H1 (cell line): ENCODE data around the gene PROM2. TPM values are rescaled to one million over a fixed set of nuclear protein-coding genes. Genes with fewer than 3 reads are reported as not detected.

Experiments used
- CTCF ChIA-PET: fragments of 300-600 bp; sonication (Branson Sonifier 250); formaldehyde crosslinking; loops from one replicate; lab custom pipeline; 2021; ENCODE audit not compliant: partially characterized antibody; lab: Charles Lee
- POLR2A ChIA-PET: fragments of 300-600 bp; sonication (Branson Sonifier 250); formaldehyde crosslinking; loops from one replicate; lab custom pipeline; 2021; ENCODE audit warnings: inconsistent platforms; ENCODE audit not compliant: partially characterized antibody; lab: Charles Lee
- DNase-seq, 2 experiments: peaks; one replicate each; pipeline versions ENCODE4 v3.0.0 to v3.0.0-alpha.2; 2010 to 2022; ENCODE audit warnings: low spot score in 2 of 2, low read depth in 1 of 2, mixed read lengths in 1 of 2
- FAIRE-seq: peaks from 2 replicates; lab custom pipeline; 2011; peaks lifted over from hg19 to GRCh38; lab: Jason Lieb, UNC
- H2AFZ ChIP-seq: 2 replicates; pipeline ENCODE4 v1.8.1; 2012; ENCODE audit warnings: low read length, inconsistent platforms
- H2AK5ac ChIP-seq: 2 replicates; pipeline ENCODE4 v1.6.1; 2013; ENCODE audit warnings: low read depth, low read length
- H2BK120ac ChIP-seq: replicated peaks from 2 replicates; pipeline ENCODE3; 2013; ENCODE audit warnings: low read depth, low read length, inconsistent platforms
- H2BK12ac ChIP-seq: 2 replicates; pipeline ENCODE4 v1.6.1; 2013; ENCODE audit warnings: low read depth, low read length
- H2BK15ac ChIP-seq: 2 replicates; pipeline ENCODE4 v1.6.1; 2013; ENCODE audit warnings: low read length
- H2BK20ac ChIP-seq: 2 replicates; pipeline ENCODE4 v1.6.1; 2013; ENCODE audit warnings: low read length
- H2BK5ac ChIP-seq: 2 replicates; pipeline ENCODE4 v1.6.1; 2013; ENCODE audit warnings: low read depth, low read length
- H3K14ac ChIP-seq: 2 replicates; pipeline ENCODE4 v1.6.1; 2013; ENCODE audit warnings: inconsistent platforms; ENCODE audit not compliant: insufficient read length
- H3K18ac ChIP-seq: 2 replicates; pipeline ENCODE4 v1.6.1; 2013; ENCODE audit warnings: low read length; ENCODE audit errors: extremely low read depth
- H3K23ac ChIP-seq: 2 replicates; pipeline ENCODE4 v1.6.1; 2013; ENCODE audit warnings: inconsistent platforms; ENCODE audit not compliant: insufficient read length
- H3K23me2 ChIP-seq: 2 replicates; pipeline ENCODE4 v1.6.1; 2013; ENCODE audit warnings: low read depth, low read length
- H3K27ac ChIP-seq: 2 replicates; pipeline ENCODE4 v1.6.1; 2011; ENCODE audit warnings: low read depth, low read length, inconsistent platforms
- H3K27me3 ChIP-seq, 4 experiments: replicated peaks in 1 of 4; 1 replicate in 1 of 4; 2 replicates in 3 of 4; pipeline versions ENCODE4 v1.6.1 to v1.8.1; 2011 to 2013; ENCODE audit warnings: low read length in 3 of 4, mild to moderate bottlenecking in 3 of 4, inconsistent platforms in 2 of 4, mixed read lengths in 2 of 4, moderate library complexity in 1 of 4; ENCODE audit not compliant: control insufficient read depth in 3 of 4, insufficient read depth in 3 of 4; ENCODE audit errors: extremely low read depth in 1 of 4
- H3K36me3 ChIP-seq, 4 experiments: 2 replicates each; pipeline versions ENCODE4 v1.6.1 to v1.8.1; 2011 to 2013; ENCODE audit warnings: mild to moderate bottlenecking in 4 of 4, low read length in 3 of 4, moderate library complexity in 2 of 4, control low read depth in 1 of 4, inconsistent platforms in 1 of 4; ENCODE audit not compliant: insufficient read depth in 4 of 4, control insufficient read depth in 2 of 4
- H3K4ac ChIP-seq: replicated peaks from 2 replicates; pipeline ENCODE3; 2013; ENCODE audit warnings: low read length, low read depth, mixed read lengths, inconsistent platforms; ENCODE audit not compliant: insufficient read length
- H3K4me1 ChIP-seq, 4 experiments: replicated peaks in 1 of 4; 1 replicate in 1 of 4; 2 replicates in 3 of 4; pipeline versions ENCODE4 v1.6.1 to v1.8.1; 2011 to 2013; ENCODE audit warnings: low read length in 3 of 4, inconsistent platforms in 2 of 4, mixed read lengths in 1 of 4; ENCODE audit not compliant: insufficient read depth in 4 of 4, control insufficient read depth in 3 of 4
- H3K4me2 ChIP-seq, 2 experiments: 2 replicates each; pipeline versions ENCODE4 v1.6.1 to v1.8.1; 2011 to 2013; ENCODE audit warnings: low read depth in 2 of 2, low read length in 2 of 2, control low read depth in 1 of 2, inconsistent platforms in 1 of 2, mild to moderate bottlenecking in 1 of 2; ENCODE audit not compliant: insufficient read depth in 1 of 2
- H3K4me3 ChIP-seq, 4 experiments: fragments of 200-600, 300-600 bp in 1 of 4; sonication (generic), shearing (Covaris generic), sonication (Bioruptor Twin) in 1 of 4; 2 replicates each; pipeline versions ENCODE4 v1.5.1 to v1.8.1; 2011 to 2016; ENCODE audit warnings: low read length in 4 of 4, low read depth in 3 of 4, control low read depth in 2 of 4, inconsistent platforms in 2 of 4, mild to moderate bottlenecking in 2 of 4, mixed read lengths in 1 of 4, moderate library complexity in 1 of 4; ENCODE audit not compliant: insufficient read depth in 2 of 4; ENCODE audit errors: extremely low read depth in 1 of 4
- H3K56ac ChIP-seq: replicated peaks from 2 replicates; pipeline ENCODE3; 2013; ENCODE audit warnings: low read depth, mild to moderate bottlenecking, mixed read lengths, low read length, inconsistent platforms; ENCODE audit not compliant: insufficient read length
- H3K79me1 ChIP-seq: 2 replicates; pipeline ENCODE4 v1.6.1; 2013; ENCODE audit warnings: low read depth, low read length, control low read depth
- H3K79me2 ChIP-seq, 2 experiments: 2 replicates each; pipeline versions ENCODE4 v1.6.1 to v1.8.1; 2012 to 2013; ENCODE audit warnings: low read length in 2 of 2, mild to moderate bottlenecking in 2 of 2, inconsistent platforms in 1 of 2; ENCODE audit not compliant: insufficient read depth in 2 of 2, control insufficient read depth in 1 of 2
- H3K9ac ChIP-seq, 4 experiments: replicated peaks in 1 of 4; 1 replicate in 1 of 4; 2 replicates in 3 of 4; pipeline versions ENCODE4 v1.6.1 to v1.8.1; 2011 to 2013; ENCODE audit warnings: low read depth in 3 of 4, low read length in 3 of 4, control low read depth in 2 of 4, mild to moderate bottlenecking in 2 of 4, moderate library complexity in 2 of 4, inconsistent platforms in 1 of 4; ENCODE audit errors: extremely low read depth in 1 of 4
- H3K9me3 ChIP-seq, 2 experiments: 2 replicates each; pipeline versions ENCODE4 v1.6.1 to v1.8.1; 2012 to 2013; ENCODE audit warnings: mild to moderate bottlenecking in 2 of 2, moderate library complexity in 2 of 2, control low read depth in 1 of 2, inconsistent platforms in 1 of 2, low read depth in 1 of 2, low read length in 1 of 2, mixed read lengths in 1 of 2; ENCODE audit not compliant: insufficient read depth in 2 of 2
- H4K20me1 ChIP-seq, 2 experiments: replicated peaks in 1 of 2; 2 replicates each; pipeline versions ENCODE3 to v1.8.1; 2011 to 2013; ENCODE audit warnings: inconsistent platforms in 2 of 2, low read length in 2 of 2, mild to moderate bottlenecking in 1 of 2; ENCODE audit not compliant: insufficient read depth in 2 of 2, control insufficient read depth in 1 of 2
- H4K5ac ChIP-seq: 2 replicates; pipeline ENCODE4 v1.6.1; 2013; ENCODE audit warnings: low read length, low read depth, mixed read lengths, inconsistent platforms; ENCODE audit not compliant: insufficient read length
- H4K8ac ChIP-seq: 2 replicates; pipeline ENCODE4 v1.8.0; 2013; ENCODE audit warnings: mild to moderate bottlenecking, moderate library complexity, low read length, inconsistent platforms; ENCODE audit not compliant: insufficient read depth; ENCODE audit errors: extremely low read depth
- H4K91ac ChIP-seq: replicated peaks from 2 replicates; pipeline ENCODE3; 2013; ENCODE audit warnings: low read length, mixed read lengths, inconsistent platforms; ENCODE audit not compliant: insufficient read length
- BRCA1 ChIP-seq: IDR thresholded peaks from 2 replicates; pipeline ENCODE4 v1.6.1; 2012; ENCODE audit warnings: low read depth, low read length, improper control_type of control experiment
- ZNF274 ChIP-seq: IDR thresholded peaks from 2 replicates; pipeline ENCODE4 v1.7.0; 2012; ENCODE audit warnings: low read length, borderline replicate concordance; ENCODE audit errors: extremely low read depth
- WGBS, 2 experiments: shearing (Covaris generic) in 1 of 2; methylation state at CpG; one replicate each; pipeline versions ENCODE4 v1.1.6 to v1.1.7; 2013 to 2015; ENCODE audit warnings: low lambda C conversion rate in 2 of 2, mixed read lengths in 2 of 2, inconsistent platforms in 1 of 2, low coverage in 1 of 2, missing lambda C conversion rate in 1 of 2; ENCODE audit not compliant: insufficient replicate concordance in 2 of 2, insufficient coverage in 1 of 2, insufficient read length in 1 of 2; ENCODE audit errors: extremely low coverage in 1 of 2, missing lambda C conversion rate in 1 of 2; 5-methylcytosine and 5-hydroxymethylcytosine counted together
- polyA plus RNA-seq, 7 experiments: library from polyadenylated mRNA; depleted of rRNA in 3 of 7; stranded (reverse) in 5 of 7; unstranded in 2 of 7; fragments of >200 nt in 5 of 7; fragments of 200-250 nt in 2 of 7; gene quantifications; 1 replicate in 5 of 7; 2 replicates in 1 of 7; 4 replicates in 1 of 7; pipeline versions ENCODE4 v1.2.1 to v1.2.3, GENCODE V29; 2011 to 2013; ENCODE audit warnings: missing spikeins in 2 of 7, mixed read lengths in 2 of 7
- total RNA-seq: library from RNA; stranded (reverse); fragmentation: NEBNext Ultra II Directional; extraction: Animal tissue kit (Norgen Biotek cat#: 25700); gene quantifications from 2 replicates; pipeline ENCODE4 v1.2.1, GENCODE V29; 2021

Gene PROM2
- total and polyA plus RNA-seq, 2 of the 8 experiments (the other 6 are each of a cell fraction or from before 2014, with no cell fraction given) = 1.6 to 3.8 TPM

DNA sequence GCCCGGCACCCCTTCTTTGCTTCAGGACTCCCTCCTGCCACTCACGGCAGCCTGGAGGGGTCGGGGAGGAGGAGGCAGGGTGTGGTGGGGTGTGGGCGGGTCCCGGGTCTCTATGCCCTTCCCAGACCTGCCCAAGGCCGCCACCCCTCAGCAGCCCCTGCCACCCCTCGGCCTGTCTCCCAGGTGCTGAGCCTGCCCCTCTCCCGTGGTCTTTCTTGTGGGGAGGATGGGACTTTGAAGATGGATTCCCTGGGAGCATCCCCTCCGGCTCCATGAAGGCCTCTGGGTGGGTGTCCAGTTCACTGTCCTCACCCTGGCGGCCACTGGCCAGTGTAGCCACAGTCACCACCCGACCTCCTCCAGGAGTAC, 46.1 kb downstream of the PROM2 start:
- Histone ChIP-seq H2BK20ac (no peak overlapping the region), H3K79me2 (no peaks in the 10 kb centered on the region), H4K5ac (no peak overlapping the region), H2BK120ac (no peak overlapping the region), H3K18ac (no peak overlapping the region), H3K4me3 (no peak overlapping the region), H4K91ac (no peak overlapping the region), H3K23ac (no peak overlapping the region), H3K23me2 (peaks cover under 1% of the 10 kb centered on the region; the same call in 1 of the 2 replicates), H3K79me1 (no peaks in the 10 kb centered on the region), H2BK12ac (no peak overlapping the region), H3K9me3 (peaks cover 55 to 98% of the 10 kb centered on the region in 2 experiments; a peak in 3 of 4 replicates), H3K36me3 (no peaks in the 10 kb centered on the region; a peak in 1 of 8 replicates), H3K9ac (no peak overlapping the region), H3K4ac (no peak overlapping the region), H3K27ac (no peak overlapping the region), H2AK5ac (no peak overlapping the region), H3K27me3 (no peaks in the 10 kb centered on the region), H3K4me2 (no peak overlapping the region), H3K4me1 (no peaks in the 10 kb centered on the region), H4K20me1 (no peaks in the 10 kb centered on the region), H2BK5ac (no peak overlapping the region), H4K8ac (0 out of 2 replicates have a peak overlapping the region, but pooled peaks have one; percentile 51), H3K14ac (no peak overlapping the region), H2AFZ (no peak overlapping the region), H2BK15ac (no peak overlapping the region), H3K56ac (no peak overlapping the region)
- TF ChIP-seq BRCA1 = no peak
- no peak for TF ChIP-seq ZNF274
- CTCF ChIA-PET = no interaction called here
- 90% methylated on average over 3 of the region's 11 CpGs; no CpG with 5 or more reads in 1 of the 2 experiments for WGBS, 2 experiments
- POLR2A ChIA-PET = no interaction called here
- FAIRE-seq (no peak), DNase-seq (no peak)
